Thoracic aorta (tissue), 2 donors: Measurements from ENCODE around the gene ARFGAP2. TPM values are rescaled to one million over a fixed set of nuclear protein-coding genes. Genes with fewer than 3 reads are reported as not detected.

ENCODE experiments used
- ATAC-seq: fragments of 150-250 bp; one replicate; pipeline ENCODE4 v1.8.0; 2017; ENCODE audit warnings: low read depth; ENCODE audit not compliant: insufficient number of reproducible peaks, low FRiP score
- DNase-seq: peaks from one replicate; pipeline ENCODE4 v3.0.0-alpha.2; 2020; ENCODE audit warnings: low spot score
- H3K27ac ChIP-seq, 2 donors: fragments of 200-600 bp; sonication (generic); 1 replicate in 1 of 2; 2 replicates in 1 of 2; pipeline ENCODE4 v1.5.1; 2016; ENCODE audit warnings: mild to moderate bottlenecking in 2 of 2, moderate library complexity in 2 of 2
- H3K27me3 ChIP-seq: fragments of 200-600 bp; sonication (generic); replicated peaks from 2 replicates; pipeline ENCODE4 v1.6.0; 2016; ENCODE audit warnings: mild to moderate bottlenecking; ENCODE audit not compliant: insufficient read depth
- H3K36me3 ChIP-seq: fragments of 200-600 bp; sonication (generic); one replicate; pipeline ENCODE4 v1.5.1; 2016
- H3K4me1 ChIP-seq, 2 donors: fragments of 200-600 bp; sonication (generic); 1 replicate in 1 of 2; 2 replicates in 1 of 2; pipeline versions ENCODE4 v1.5.1 to v1.6.0; 2016; ENCODE audit warnings: low read depth in 2 of 2, mild to moderate bottlenecking in 1 of 2; ENCODE audit not compliant: control insufficient read depth in 1 of 2
- H3K4me3 ChIP-seq: fragments of 200-600 bp; sonication (generic); 2 replicates; pipeline ENCODE4 v1.5.1; 2016; ENCODE audit warnings: mild to moderate bottlenecking
- H3K9me3 ChIP-seq: fragments of 200-600 bp; sonication (generic); 2 replicates; pipeline ENCODE4 v1.5.1; 2016
- total RNA-seq, 2 donors: library from RNA; depleted of rRNA; stranded (reverse); fragments of >200 nt; gene quantifications; one replicate each; pipeline versions ENCODE4 v1.1.0 to v1.2.3, GENCODE V29; 2016
- TF ChIP-seq, protein P1 (sequence below): fragments of 200-600 bp; sonication (generic); IDR thresholded peaks from one replicate; pipeline ENCODE4 v1.5.1; 2019; ENCODE audit warnings: antibody characterized with exemption

The ARFGAP2 gene
- total RNA-seq, 2 donors from 2014 or later = 122 to 164 TPM

DNA sequence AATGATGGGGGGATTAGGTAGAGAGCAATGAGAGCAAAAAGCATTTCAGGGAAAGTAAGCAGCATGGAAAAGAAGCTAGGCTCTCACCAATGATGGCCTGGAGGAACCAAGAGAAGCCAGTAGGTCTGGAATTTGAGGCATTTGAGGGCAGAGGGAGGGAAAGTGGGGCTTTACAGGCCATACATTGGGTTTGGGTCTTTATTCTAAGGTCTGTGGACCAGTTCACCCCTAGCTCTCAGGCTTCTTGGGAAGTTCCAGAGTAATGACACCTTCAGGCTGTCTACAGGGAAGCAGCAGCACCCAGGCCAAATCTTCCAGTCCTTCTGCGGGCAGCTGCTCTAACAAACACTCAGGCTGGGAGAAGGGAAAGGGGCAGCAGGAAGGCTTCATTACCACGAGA, 29.4 kb downstream of the ARFGAP2 start:
- DNase-seq (no peak), ATAC-seq (no peak)
- Histone ChIP-seq H3K4me1 (peaks cover 0 to 22% of the 10 kb centered on the region in 2 donors), H3K36me3 (no peaks in the 10 kb centered on the region), H3K4me3 (no peak overlapping the region), H3K27me3 (no peaks in the 10 kb centered on the region), H3K27ac (no peak overlapping the region), H3K9me3 (no peaks in the 10 kb centered on the region)
- TF ChIP-seq, protein P1, sequence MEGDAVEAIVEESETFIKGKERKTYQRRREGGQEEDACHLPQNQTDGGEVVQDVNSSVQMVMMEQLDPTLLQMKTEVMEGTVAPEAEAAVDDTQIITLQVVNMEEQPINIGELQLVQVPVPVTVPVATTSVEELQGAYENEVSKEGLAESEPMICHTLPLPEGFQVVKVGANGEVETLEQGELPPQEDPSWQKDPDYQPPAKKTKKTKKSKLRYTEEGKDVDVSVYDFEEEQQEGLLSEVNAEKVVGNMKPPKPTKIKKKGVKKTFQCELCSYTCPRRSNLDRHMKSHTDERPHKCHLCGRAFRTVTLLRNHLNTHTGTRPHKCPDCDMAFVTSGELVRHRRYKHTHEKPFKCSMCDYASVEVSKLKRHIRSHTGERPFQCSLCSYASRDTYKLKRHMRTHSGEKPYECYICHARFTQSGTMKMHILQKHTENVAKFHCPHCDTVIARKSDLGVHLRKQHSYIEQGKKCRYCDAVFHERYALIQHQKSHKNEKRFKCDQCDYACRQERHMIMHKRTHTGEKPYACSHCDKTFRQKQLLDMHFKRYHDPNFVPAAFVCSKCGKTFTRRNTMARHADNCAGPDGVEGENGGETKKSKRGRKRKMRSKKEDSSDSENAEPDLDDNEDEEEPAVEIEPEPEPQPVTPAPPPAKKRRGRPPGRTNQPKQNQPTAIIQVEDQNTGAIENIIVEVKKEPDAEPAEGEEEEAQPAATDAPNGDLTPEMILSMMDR = no peak

DNA sequence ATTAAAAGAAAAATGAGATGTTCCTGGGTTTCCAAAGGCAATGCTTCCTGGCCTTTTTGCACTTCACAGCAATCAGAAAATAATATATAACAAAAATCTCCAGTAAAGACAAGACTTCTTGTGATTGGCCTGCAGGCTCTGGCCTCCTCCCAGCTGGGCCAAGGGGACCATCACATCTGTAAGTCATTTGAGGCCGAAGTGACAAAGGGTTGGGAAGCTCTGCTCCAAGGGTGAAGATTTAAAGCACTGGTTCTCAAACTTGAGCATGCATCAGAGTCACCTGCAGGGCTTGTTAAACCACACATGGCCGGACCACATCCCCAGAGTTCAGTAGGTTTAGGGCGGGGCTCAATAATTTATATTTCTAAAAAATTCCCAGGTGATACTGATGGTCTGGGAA, 32.1 kb downstream of the ARFGAP2 start:
- Histone ChIP-seq H3K4me3 (no peak overlapping the region), H3K4me1 (peaks cover 0 to 20% of the 10 kb centered on the region in 2 donors), H3K27me3 (no peaks in the 10 kb centered on the region), H3K9me3 (no peaks in the 10 kb centered on the region), H3K27ac (no peak overlapping the region), H3K36me3 (no peaks in the 10 kb centered on the region)
- DNase-seq = no peak
- TF ChIP-seq, protein P1 = no peak
- no peak for ATAC-seq

DNA sequence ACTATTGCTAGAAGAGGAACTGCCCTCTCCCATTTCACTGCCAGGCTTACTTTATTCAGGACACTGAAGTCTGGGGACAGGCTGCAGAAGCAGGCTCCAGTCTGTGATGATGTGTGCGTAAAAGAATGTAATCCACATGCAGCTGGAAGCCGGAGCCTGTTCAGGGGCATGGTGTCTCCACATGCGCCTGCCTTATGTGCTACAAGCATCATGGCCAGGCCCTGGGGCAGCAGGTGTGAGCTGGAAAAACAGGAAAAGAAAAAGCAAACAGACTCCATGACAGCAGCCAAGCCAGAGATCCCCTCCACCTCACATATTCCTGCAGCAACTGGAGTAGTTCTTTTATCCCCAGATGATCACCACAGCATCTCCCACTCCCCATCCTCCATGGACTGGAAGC, 33.4 kb downstream of the ARFGAP2 start:
- Histone ChIP-seq H3K27ac (no peak overlapping the region), H3K4me1 (peaks cover 0 to 13% of the 10 kb centered on the region in 2 donors), H3K4me3 (no peak overlapping the region), H3K36me3 (no peaks in the 10 kb centered on the region), H3K9me3 (no peaks in the 10 kb centered on the region), H3K27me3 (no peaks in the 10 kb centered on the region)
- no peak for ATAC-seq
- TF ChIP-seq, protein P1 = no peak
- DNase-seq = no peak

DNA sequence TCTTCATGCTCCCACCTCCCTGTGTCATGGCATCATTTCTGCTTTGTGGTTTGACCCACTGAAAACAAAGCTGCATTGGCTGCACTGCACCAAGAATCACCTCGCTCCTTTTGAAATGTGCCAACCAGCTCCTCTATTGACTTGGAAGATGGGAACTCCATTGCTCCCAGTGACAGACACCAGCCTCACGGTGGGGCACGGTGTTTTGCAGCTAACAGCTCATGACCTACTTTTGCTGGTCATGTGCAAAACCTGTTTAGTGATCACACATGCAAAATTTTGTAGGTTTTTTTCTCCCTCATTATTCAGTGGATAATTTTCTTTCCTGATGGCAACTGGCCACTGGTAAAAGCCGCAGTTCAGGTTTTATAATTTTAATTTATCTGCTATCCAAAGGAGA, 36.8 kb downstream of the ARFGAP2 start:
- no peaks in the 10 kb centered on the region for H3K27me3 ChIP-seq
- peaks cover 0 to 13% of the 10 kb centered on the region in 2 donors for H3K4me1 ChIP-seq
- TF ChIP-seq, protein P1 = no peak
- no peaks in the 10 kb centered on the region for H3K36me3 ChIP-seq
- H3K4me3 ChIP-seq = no peak overlapping the region
- ATAC-seq (no peak), DNase-seq (no peak)
- no peaks in the 10 kb centered on the region for H3K9me3 ChIP-seq
- no peak overlapping the region for H3K27ac ChIP-seq

DNA sequence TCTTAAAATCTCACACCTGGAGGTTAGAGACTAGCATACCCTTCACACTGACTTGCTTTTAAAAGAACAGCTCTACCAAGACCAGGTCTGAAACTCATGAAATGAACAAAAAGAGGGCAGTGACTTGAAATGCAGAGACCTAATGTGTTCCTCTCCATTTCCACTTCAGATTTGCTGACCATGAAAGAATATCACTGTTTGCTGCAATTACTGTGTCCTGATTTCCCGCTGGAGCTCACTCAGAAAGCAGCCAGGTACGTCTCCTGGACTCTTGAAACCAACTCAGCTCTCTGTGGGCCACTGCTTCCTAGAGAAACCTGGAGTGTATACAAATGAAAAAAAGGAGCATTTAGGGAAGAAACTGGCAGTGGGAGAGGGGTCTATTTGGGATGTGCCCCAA, 39.2 kb downstream of the ARFGAP2 start:
- Histone ChIP-seq H3K27ac (no peak overlapping the region), H3K4me3 (no peak overlapping the region), H3K27me3 (no peaks in the 10 kb centered on the region), H3K9me3 (no peaks in the 10 kb centered on the region), H3K4me1 (peaks cover 0 to 1% of the 10 kb centered on the region in 2 donors), H3K36me3 (no peaks in the 10 kb centered on the region)
- DNase-seq (no peak), ATAC-seq (no peak)
- TF ChIP-seq, protein P1 = no peak
